ENCODE data around the gene MYH7B. TPM values are rescaled to one million over a fixed set of nuclear protein-coding genes. Genes with fewer than 3 reads are reported as not detected.

The MYH7B gene
- total RNA-seq, 3 donors from 2014 or later = 0.66 to 1.1 (median 0.73) TPM

DNA sequence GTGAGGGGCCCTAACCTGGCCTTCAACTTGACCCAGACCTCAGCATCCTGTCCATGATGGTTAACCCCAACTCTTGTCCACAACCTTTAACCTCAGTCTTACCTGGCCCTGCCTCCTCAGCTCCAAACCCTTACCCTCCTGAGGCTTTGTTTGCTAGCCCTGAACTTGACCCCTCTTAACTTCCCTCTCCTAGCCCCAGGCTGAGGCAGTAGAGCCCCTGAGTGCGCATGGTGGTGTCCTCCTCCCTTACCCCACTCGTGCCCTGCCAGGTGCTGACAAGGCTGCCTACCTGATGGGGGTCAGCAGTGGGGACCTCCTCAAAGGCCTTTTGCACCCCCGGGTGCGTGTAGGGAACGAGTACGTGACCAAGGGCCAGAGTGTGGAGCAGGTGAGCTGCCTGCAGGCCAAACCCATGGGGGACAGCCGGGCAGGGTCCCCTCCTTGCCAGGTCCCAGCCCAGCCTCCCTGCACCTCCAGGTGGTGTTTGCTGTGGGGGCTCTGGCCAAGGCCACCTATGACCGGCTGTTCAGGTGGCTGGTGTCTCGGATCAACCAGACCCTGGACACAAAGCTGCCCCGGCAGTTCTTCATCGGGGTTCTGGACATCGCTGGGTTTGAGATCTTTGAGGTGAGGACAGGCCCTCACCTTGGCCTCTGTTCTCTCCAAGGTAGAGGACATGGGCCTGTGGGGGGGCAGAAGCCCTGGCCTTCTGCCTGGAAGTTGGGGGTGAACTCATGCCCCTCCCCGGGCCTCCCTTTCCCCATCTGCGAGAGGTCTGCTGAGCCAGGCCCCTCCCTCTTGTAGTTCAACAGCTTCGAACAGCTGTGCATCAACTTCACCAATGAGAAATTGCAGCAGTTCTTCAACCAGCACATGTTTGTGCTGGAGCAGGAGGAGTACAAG lies 31.9 kb downstream of the MYH7B start:
- Histone ChIP-seq H3K4me3 (no peak overlapping the region), H3K4me1 (no peaks in the 10 kb centered on the region), H3K9me3 (no peaks in the 10 kb centered on the region), H3K27ac (no peak overlapping the region), H3K27me3 (peaks cover 4 to 10% of the 10 kb centered on the region in 2 donors), H3K36me3 (no peaks in the 10 kb centered on the region)
- TF ChIP-seq POLR2A (IDR thresholded peaks at IDR 0.05) = no peak
- no peak for DNase-seq (ENCODE audit: low spot score in 2 of 2)
- intact Hi-C loops (cut with DNase I; ENCODE audit: low total_unique reads) = no loop called here

GRCh38 chr20:34988191-34988540 lies 32.5 kb downstream of the MYH7B start:
- Histone ChIP-seq H3K9me3 (no peaks in the 10 kb centered on the region), H3K4me3 (no peak overlapping the region), H3K27ac (no peak overlapping the region), H3K36me3 (no peaks in the 10 kb centered on the region), H3K4me1 (no peaks in the 10 kb centered on the region), H3K27me3 (peaks cover 4 to 10% of the 10 kb centered on the region in 2 donors)
- intact Hi-C loops (cut with DNase I; ENCODE audit: low total_unique reads) = no loop called here
- TF ChIP-seq POLR2A (IDR thresholded peaks at IDR 0.05) (no peak), POLR2AphosphoS5 (IDR thresholded peaks at IDR 0.05) (peak in 1 of 3 donors; percentile 15), CTCF (IDR thresholded peaks at IDR 0.05) (no peak)
- no peak for DNase-seq (ENCODE audit: low spot score in 2 of 2)

- no peak overlapping the region for H3K4me3 ChIP-seq
- H3K36me3 ChIP-seq = no peaks in the 10 kb centered on the region
- no peaks in the 10 kb centered on the region for H3K9me3 ChIP-seq
- no peak for DNase-seq (ENCODE audit: low spot score in 2 of 2)
- peaks cover 3 to 4% of the 10 kb centered on the region in 2 donors for H3K27me3 ChIP-seq
- H3K27ac ChIP-seq = no peak overlapping the region
- intact Hi-C loops (cut with DNase I; ENCODE audit: low total_unique reads) = no loop called here
- TF ChIP-seq POLR2AphosphoS5 (IDR thresholded peaks at IDR 0.05) = no peak
- TF ChIP-seq POLR2A (IDR thresholded peaks at IDR 0.05) = no peak
- TF ChIP-seq CTCF (IDR thresholded peaks at IDR 0.05) = no peak
- H3K4me1 ChIP-seq = no peaks in the 10 kb centered on the region
Measured at GRCh38 chr20:34989118-34989517, 33.5 kb downstream of the MYH7B start.

DNA sequence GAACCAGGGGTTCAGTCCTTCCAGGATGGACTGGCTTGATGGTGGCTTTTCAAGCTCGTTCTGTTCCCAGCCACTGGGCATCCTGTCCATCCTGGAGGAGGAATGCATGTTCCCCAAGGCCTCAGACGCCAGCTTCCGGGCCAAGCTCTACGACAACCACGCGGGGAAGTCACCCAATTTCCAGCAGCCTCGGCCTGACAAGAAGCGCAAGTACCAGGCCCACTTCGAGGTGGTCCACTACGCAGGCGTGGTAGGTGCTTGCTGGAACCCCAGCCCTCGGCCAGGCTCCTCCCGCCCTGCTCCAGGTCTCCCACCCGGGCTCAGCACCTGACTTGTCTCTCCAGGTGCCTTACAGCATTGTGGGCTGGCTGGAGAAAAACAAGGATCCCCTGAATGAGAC lies 34.0 kb downstream of the MYH7B start:
- H3K27ac ChIP-seq = no peak overlapping the region
- peaks cover 0 to under 1% of the 10 kb centered on the region in 2 donors for H3K27me3 ChIP-seq
- TF ChIP-seq CTCF (IDR thresholded peaks at IDR 0.05) (no peak), POLR2AphosphoS5 (IDR thresholded peaks at IDR 0.05) (no peak), POLR2A (IDR thresholded peaks at IDR 0.05) (no peak)
- no peaks in the 10 kb centered on the region for H3K4me1 ChIP-seq
- no peak for DNase-seq (ENCODE audit: low spot score in 2 of 2)
- no peaks in the 10 kb centered on the region for H3K36me3 ChIP-seq
- H3K4me3 ChIP-seq = no peak overlapping the region
- intact Hi-C loops (cut with DNase I; ENCODE audit: low total_unique reads) = no loop called here
- H3K9me3 ChIP-seq = no peaks in the 10 kb centered on the region

GRCh38 chr20:34990231-34990630 lies 34.6 kb downstream of the MYH7B start:
- Histone ChIP-seq H3K27me3 (no peaks in the 10 kb centered on the region), H3K36me3 (no peaks in the 10 kb centered on the region), H3K9me3 (no peaks in the 10 kb centered on the region), H3K4me1 (peaks cover 0 to under 1% of the 10 kb centered on the region in 2 donors), H3K27ac (no peak overlapping the region), H3K4me3 (no peak overlapping the region)
- intact Hi-C loops (cut with DNase I; ENCODE audit: low total_unique reads) = no loop called here
- no peak for DNase-seq (ENCODE audit: low spot score in 2 of 2)
- TF ChIP-seq CTCF (IDR thresholded peaks at IDR 0.05) = no peak
